ENCODE data around the gene EPHB2.

The EPHB2 gene

DNA sequence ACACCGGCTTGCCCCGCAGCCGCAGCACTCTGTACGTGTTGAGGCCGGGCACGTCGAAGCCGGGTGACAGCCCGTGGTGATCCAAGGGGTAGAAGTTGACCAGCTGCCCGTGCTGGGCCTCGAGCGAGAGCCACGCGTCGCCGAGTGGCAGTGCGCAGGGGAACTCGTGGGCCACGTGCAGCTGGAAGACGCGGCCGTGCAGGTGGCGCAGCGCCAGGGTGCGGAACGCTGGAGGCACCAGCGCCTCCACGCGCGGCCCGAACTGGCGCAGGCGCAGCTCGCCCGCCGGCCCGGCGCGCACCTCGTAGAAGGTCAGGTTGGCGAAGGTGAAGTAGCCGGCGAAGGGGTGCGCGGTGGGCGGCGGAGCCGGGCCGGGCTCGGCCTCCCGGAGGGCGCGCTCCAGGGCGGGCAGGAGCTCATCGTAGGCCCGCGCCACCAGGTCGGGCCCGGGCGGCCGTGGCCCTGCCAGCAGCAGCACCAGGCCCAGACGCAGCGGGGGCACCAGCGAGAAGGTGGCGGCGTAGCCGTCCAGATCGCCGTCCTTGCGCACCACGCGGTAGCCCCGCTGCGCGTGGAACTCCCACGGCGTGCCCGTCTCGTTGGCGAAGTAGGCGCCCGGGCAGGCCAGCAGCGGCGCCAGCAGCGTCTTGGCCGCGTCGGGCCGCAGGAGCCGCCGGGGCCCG lies 242.6 kb downstream of the EPHB2 start:
- DNase-seq (ENCODE audit: low read depth) = no peak

GRCh38 chr1:22953740-22954141 lies 243.1 kb downstream of the EPHB2 start:
- DNase-seq (ENCODE audit: low read depth) = no peak

- DNase-seq (ENCODE audit: low read depth) = no peak
Measured at GRCh38 chr1:22955146-22955545, 244.5 kb downstream of the EPHB2 start.

GRCh38 chr1:22957066-22957465 lies 246.4 kb downstream of the EPHB2 start:
- DNase-seq (ENCODE audit: low read depth) = no peak

DNA sequence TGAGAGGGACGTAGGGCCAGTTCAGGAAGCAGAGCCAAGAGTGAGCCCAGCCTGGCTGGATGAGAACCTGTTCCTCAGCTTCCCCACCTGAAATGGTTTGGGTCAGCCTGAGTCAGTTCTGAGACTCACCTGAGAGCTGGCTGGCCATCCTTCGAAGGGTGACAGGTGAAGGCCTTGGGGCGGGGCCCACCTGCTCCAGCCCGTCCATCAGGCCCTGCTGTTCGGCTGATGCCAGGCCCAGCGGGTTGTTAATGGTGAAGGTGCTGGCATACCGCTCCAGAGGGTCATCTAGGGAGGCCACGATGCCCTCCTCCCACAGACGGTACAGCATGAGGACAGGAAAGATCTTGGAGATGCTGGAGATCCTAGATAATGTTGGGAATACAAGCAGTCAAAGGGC lies 247.9 kb downstream of the EPHB2 start:
- DNase-seq (ENCODE audit: low read depth) = no peak

GRCh38 chr1:22959545-22960360 lies 249.1 kb downstream of the EPHB2 start:
- no peak for DNase-seq (ENCODE audit: low read depth)

- DNase-seq (ENCODE audit: low read depth) = no peak
Measured at GRCh38 chr1:22962558-22962957, 251.9 kb downstream of the EPHB2 start.

DNA sequence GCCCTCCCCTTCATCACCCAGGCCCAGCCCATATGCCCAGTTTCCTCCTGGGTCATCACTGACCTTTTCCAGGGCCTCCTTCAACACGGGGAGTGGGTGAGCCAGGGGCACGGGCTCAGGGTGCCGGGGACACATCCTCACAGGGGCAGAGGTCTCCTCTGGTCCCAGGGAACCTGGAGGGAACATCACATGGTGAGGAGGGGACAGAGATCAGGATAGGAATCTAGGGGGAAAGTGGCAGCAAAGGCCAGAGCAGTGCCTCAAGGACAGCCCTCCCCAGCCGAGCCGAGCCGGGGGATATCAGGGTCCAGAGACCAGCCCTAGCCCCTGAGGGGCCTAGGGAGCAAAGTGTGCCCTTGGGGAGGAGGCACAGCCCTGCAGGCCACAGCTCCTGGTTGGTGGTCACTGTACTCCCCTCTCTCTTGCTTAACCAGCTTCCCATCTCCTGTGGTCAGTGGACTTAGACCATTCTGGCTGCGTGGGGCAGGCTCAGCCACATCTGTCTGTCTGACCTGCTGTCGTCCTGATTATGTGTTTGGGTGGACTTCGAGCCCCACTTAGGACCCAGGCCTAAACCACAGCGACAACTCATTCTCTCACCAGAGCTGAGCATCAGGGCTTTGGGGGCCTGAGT lies 252.5 kb downstream of the EPHB2 start:
- no peak for DNase-seq (ENCODE audit: low read depth)

DNA sequence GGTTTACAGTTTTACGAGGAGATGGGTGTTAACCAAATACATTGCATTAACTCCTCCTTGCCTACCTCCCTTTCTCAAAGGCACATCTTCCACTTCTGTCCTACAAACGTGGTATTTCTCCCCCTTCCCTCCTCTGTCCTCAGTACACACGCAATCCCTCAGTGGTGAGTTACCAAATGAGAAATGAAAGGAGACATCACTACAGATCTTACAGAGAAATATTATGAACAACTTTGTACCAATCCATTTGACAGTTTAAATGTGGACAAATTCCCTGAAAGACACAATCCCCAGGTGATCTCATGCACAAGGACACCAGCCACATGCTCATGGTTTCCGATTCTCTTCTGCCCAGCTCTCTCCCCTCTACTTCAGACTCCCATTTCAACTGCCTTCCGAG lies 255.7 kb downstream of the EPHB2 start:
- no peak for DNase-seq (ENCODE audit: low read depth)

DNA sequence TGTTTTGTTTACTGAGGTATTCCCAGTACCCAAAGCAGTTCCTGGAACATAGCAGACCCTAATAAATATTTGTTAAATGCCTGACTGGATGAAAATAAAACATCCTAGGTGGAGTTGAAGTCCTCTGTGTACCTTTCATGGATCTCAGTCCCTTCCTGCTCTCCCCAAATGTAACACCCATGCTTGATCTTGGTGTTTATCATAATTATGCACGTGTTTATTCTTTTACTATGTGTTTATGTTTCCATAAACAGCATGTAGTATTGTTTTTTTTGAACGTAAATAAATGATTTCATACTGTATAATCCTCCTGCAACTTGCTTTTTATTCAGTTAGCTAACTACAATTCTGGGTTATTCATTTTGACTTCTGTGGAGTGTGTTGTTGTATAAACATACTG lies 257.2 kb downstream of the EPHB2 start:
- no peak for DNase-seq (ENCODE audit: low read depth)

GRCh38 chr1:22969304-22969709 lies 258.7 kb downstream of the EPHB2 start:
- DNase-seq (ENCODE audit: low read depth) = no peak

DNA sequence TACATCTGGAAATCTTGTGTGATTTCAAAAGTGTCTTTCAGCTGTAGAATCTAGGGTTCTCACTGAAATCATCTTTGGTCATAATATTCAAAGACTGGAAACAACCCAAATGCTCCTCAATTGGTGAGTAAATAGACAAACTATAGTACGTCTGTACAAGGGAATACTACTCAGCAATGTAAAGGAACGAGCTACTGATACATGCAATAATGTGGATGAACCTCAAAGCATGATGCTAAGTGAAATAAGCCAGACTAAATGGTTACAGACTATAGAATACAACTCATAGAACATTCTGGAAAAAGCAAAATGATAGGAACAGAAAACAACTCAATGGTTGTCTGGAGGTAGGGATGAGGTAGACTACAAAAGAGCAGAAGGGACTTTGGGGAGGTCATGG lies 259.5 kb downstream of the EPHB2 start:
- no peak for DNase-seq (ENCODE audit: low read depth)

All from HS-27A (cell line).